Mesenchymal stem cell (in vitro differentiated cells and primary cell): ENCODE data around the gene RAPGEF1.
"Not testable (repeated sequence)": the region's sequence is repeated elsewhere in the genome, so short reads cannot be mapped to it uniquely, and the experiment has no call there.

Source experiments
- DNase-seq: peaks from one replicate; pipeline ENCODE4 v3.0.0-alpha.2; 2013
- H2AFZ ChIP-seq: one replicate; pipeline ENCODE4 v1.6.1; 2013; ENCODE audit warnings: low read depth, mild to moderate bottlenecking, control low read depth, inconsistent platforms, low read length, moderate library complexity
- H2AK5ac ChIP-seq: 2 replicates; pipeline ENCODE4 v1.6.1; 2013; ENCODE audit warnings: low read length, moderate library complexity, mild to moderate bottlenecking, inconsistent platforms; ENCODE audit not compliant: severe bottlenecking
- H2BK120ac ChIP-seq: one replicate; pipeline ENCODE4 v1.6.1; 2013; ENCODE audit warnings: low read depth, mild to moderate bottlenecking, inconsistent platforms, low read length, moderate library complexity
- H2BK12ac ChIP-seq, 2 experiments: one replicate each; pipeline ENCODE4 v1.6.1; 2013; ENCODE audit warnings: inconsistent platforms in 2 of 2, low read length in 2 of 2, mild to moderate bottlenecking in 2 of 2, moderate library complexity in 2 of 2, control low read depth in 1 of 2
- H2BK15ac ChIP-seq: one replicate; pipeline ENCODE4 v1.6.1; 2013; ENCODE audit warnings: mild to moderate bottlenecking, low read depth, inconsistent platforms; ENCODE audit not compliant: poor library complexity, severe bottlenecking
- H2BK5ac ChIP-seq: 2 replicates; pipeline ENCODE4 v1.6.1; 2013; ENCODE audit warnings: low read depth, mild to moderate bottlenecking, low read length, control low read depth, inconsistent platforms; ENCODE audit not compliant: poor library complexity, severe bottlenecking
- H3K14ac ChIP-seq, 2 experiments: one replicate each; pipeline ENCODE4 v1.6.1; 2013; ENCODE audit warnings: inconsistent platforms in 2 of 2, low read length in 2 of 2, control low read depth in 1 of 2, mild to moderate bottlenecking in 1 of 2, moderate library complexity in 1 of 2
- H3K18ac ChIP-seq, 2 experiments: one replicate each; pipeline ENCODE4 v1.6.1; 2013; ENCODE audit warnings: inconsistent platforms in 2 of 2, low read length in 2 of 2, control low read depth in 1 of 2, low read depth in 1 of 2, mild to moderate bottlenecking in 1 of 2
- H3K23ac ChIP-seq, 2 experiments: one replicate each; pipeline ENCODE4 v1.6.1; 2013; ENCODE audit warnings: inconsistent platforms in 2 of 2, low read length in 2 of 2, mild to moderate bottlenecking in 2 of 2, moderate library complexity in 2 of 2, control low read depth in 1 of 2
- H3K27ac ChIP-seq: 2 replicates; pipeline ENCODE4 v1.5.1; 2013; ENCODE audit warnings: mild to moderate bottlenecking, moderate library complexity, low read length, control low read depth, inconsistent platforms; ENCODE audit not compliant: poor library complexity, severe bottlenecking
- H3K27me3 ChIP-seq, 2 experiments: 2 replicates each; pipeline versions ENCODE4 v1.6.1 to v1.7.0; 2013; ENCODE audit warnings: low read length in 2 of 2, mild to moderate bottlenecking in 2 of 2, moderate library complexity in 2 of 2, control low read depth in 1 of 2, inconsistent platforms in 1 of 2; ENCODE audit not compliant: control insufficient read depth in 1 of 2, insufficient read depth in 1 of 2
- H3K36me3 ChIP-seq, 2 experiments: 2 replicates each; pipeline versions ENCODE4 v1.6.1 to v1.7.0; 2013; ENCODE audit warnings: low read length in 2 of 2, control low read depth in 1 of 2, inconsistent platforms in 1 of 2, low read depth in 1 of 2, mild to moderate bottlenecking in 1 of 2; ENCODE audit not compliant: insufficient read depth in 2 of 2, control insufficient read depth in 1 of 2
- H3K4ac ChIP-seq, 2 experiments: one replicate each; pipeline ENCODE4 v1.6.1; 2013; ENCODE audit warnings: inconsistent platforms in 2 of 2, low read length in 2 of 2, mild to moderate bottlenecking in 2 of 2, moderate library complexity in 2 of 2, control low read depth in 1 of 2, low read depth in 1 of 2
- H3K4me1 ChIP-seq: 2 replicates; pipeline ENCODE4 v1.6.1; 2013; ENCODE audit warnings: low read depth, low read length, control low read depth; ENCODE audit not compliant: control insufficient read depth, insufficient read depth
- H3K4me2 ChIP-seq: 2 replicates; pipeline ENCODE4 v1.6.1; 2013; ENCODE audit warnings: low read length, mild to moderate bottlenecking, inconsistent platforms; ENCODE audit not compliant: poor library complexity, severe bottlenecking
- H3K4me3 ChIP-seq, 2 experiments: 2 replicates each; pipeline versions ENCODE4 v1.5.1 to v1.7.0; 2013; ENCODE audit warnings: low read length in 2 of 2, mild to moderate bottlenecking in 2 of 2, control low read depth in 1 of 2, low read depth in 1 of 2; ENCODE audit not compliant: insufficient read depth in 1 of 2
- H3K79me1 ChIP-seq: replicated peaks from 2 replicates; pipeline ENCODE4 v1.6.1; 2013; ENCODE audit warnings: mild to moderate bottlenecking, control low read depth, low read length, inconsistent platforms; ENCODE audit not compliant: poor library complexity, severe bottlenecking
- H3K9ac ChIP-seq: 2 replicates; pipeline ENCODE4 v1.7.0; 2013; ENCODE audit warnings: mild to moderate bottlenecking, low read length, moderate library complexity
- H3K9me3 ChIP-seq: 2 replicates; pipeline ENCODE4 v1.7.0; 2013; ENCODE audit warnings: mild to moderate bottlenecking, low read length; ENCODE audit not compliant: control insufficient read depth
- H4K8ac ChIP-seq: one replicate; pipeline ENCODE4 v1.6.1; 2013; ENCODE audit warnings: inconsistent platforms, mild to moderate bottlenecking, low read length, moderate library complexity
- H4K91ac ChIP-seq: one replicate; pipeline ENCODE4 v1.6.1; 2013; ENCODE audit warnings: mild to moderate bottlenecking, low read length, inconsistent platforms
- WGBS: methylation state at CpG from one replicate; pipeline ENCODE4 v1.1.7; 2013; ENCODE audit warnings: mixed read lengths; 5-methylcytosine and 5-hydroxymethylcytosine counted together

Gene RAPGEF1

DNA sequence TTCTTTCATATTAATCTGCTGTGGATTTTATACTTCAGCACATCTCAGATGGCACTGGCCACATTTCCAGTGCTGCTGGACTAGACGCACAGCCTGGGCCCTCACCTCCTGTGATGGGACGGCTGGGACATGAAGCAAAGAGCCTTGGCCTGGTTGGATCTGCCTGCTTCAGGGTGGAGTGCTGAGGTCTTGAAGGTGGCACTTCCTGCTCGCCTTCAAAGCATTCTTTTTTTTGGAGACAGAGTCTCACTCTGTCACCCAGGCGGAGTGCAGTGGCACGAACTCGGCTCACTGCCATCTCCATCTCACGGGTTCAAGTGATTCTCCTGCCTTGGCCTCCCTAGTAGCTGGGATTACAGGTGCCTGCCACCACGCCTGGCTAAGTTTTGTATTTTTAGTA lies 73.1 kb downstream of the RAPGEF1 start:
- no peak overlapping the region for H3K27ac ChIP-seq
- no peak overlapping the region for H2AFZ ChIP-seq
- no peak overlapping the region for H3K4me2 ChIP-seq
- no peaks in the 10 kb centered on the region for H3K36me3 ChIP-seq
- H3K4me1 ChIP-seq: peaks cover 28% of the 10 kb centered on the region
- H3K14ac ChIP-seq: no peak overlapping the region
- H3K23ac ChIP-seq: no peak overlapping the region
- H4K91ac ChIP-seq: peak overlapping the region; percentile 24
- no peak overlapping the region for H2BK5ac ChIP-seq
- no peak overlapping the region for H2BK12ac ChIP-seq
- no peak overlapping the region for H2BK120ac ChIP-seq
- no peak overlapping the region for H3K9ac ChIP-seq
- WGBS: 98% methylated on average over 8 of the region's 8 CpGs
- H2BK15ac ChIP-seq: no peak overlapping the region
- no peak overlapping the region for H3K18ac ChIP-seq
- no peak overlapping the region for H4K8ac ChIP-seq
- no peak for DNase-seq
- H3K4me3 ChIP-seq: no peak overlapping the region
- H3K27me3 ChIP-seq: no peaks in the 10 kb centered on the region
- no peak overlapping the region for H3K4ac ChIP-seq
- H2AK5ac ChIP-seq: no peak overlapping the region
- H3K9me3 ChIP-seq: no peaks in the 10 kb centered on the region
- peaks cover 52% of the 10 kb centered on the region for H3K79me1 ChIP-seq

GRCh38 chr9:131666029-131666428 lies 73.8 kb downstream of the RAPGEF1 start:
- Histone ChIP-seq H2AFZ (no peak overlapping the region), H4K8ac (no peak overlapping the region), H3K23ac (no peak overlapping the region), H3K4me2 (no peak overlapping the region), H3K9me3 (no peaks in the 10 kb centered on the region), H3K9ac (no peak overlapping the region), H2BK12ac (no peak overlapping the region), H3K4me3 (no peak overlapping the region), H3K14ac (no peak overlapping the region), H4K91ac (no peak overlapping the region), H2AK5ac (no peak overlapping the region), H3K27me3 (no peaks in the 10 kb centered on the region), H2BK15ac (no peak overlapping the region), H3K4ac (no peak overlapping the region), H2BK120ac (no peak overlapping the region), H3K4me1 (peaks cover 23% of the 10 kb centered on the region), H3K27ac (no peak overlapping the region), H3K18ac (no peak overlapping the region), H3K36me3 (no peaks in the 10 kb centered on the region), H2BK5ac (no peak overlapping the region), H3K79me1 (peaks cover 46% of the 10 kb centered on the region)
- 76% methylated on average over 4 of the region's 4 CpGs for WGBS
- no peak for DNase-seq

DNA sequence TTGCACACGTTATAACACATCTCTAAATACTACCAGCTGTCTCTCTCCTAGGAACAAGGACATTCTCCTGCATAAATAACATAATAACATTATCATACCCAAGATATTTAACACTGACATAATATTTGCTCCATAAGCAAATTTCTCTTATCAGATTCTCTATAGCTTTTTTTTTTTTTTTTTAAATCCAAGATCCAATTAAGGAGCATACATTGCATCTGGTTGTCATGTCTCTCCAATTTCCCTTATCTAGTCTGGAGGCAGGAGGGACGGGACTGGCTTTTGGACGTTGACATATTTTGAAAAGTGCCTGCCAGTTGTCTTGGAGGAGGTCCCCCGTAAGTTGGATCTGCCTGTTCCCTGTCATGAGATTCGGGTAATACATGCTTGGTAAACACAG lies 76.6 kb downstream of the RAPGEF1 start:
- Histone ChIP-seq H3K4me2 (no peak overlapping the region), H3K36me3 (no peaks in the 10 kb centered on the region)

DNA sequence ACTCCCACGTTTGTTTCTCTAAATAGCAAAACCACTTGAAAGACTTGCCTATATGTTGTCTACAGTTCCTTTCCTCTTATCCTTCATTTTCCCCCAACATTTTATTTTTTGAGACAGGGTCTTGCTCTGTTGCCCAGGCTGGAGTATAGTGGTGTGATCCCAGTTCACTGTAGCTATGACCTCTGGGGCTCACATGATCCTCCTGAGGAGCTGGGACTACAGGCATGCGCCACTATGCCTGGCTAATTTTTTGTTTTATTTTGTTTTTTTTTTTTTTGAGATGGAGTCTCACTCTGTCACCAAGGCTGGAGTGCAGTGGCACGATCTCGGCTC lies 77.6 kb downstream of the RAPGEF1 start:
- not testable (repeated sequence) for H3K27me3 ChIP-seq

More for the DNA sequence above, 76.6 kb downstream of the RAPGEF1 start:
- no peak overlapping the region for H3K4ac ChIP-seq
- H3K9ac ChIP-seq: no peak overlapping the region
- no peak overlapping the region for H3K4me3 ChIP-seq
- H3K4me1 ChIP-seq: peaks cover 20% of the 10 kb centered on the region
- no peak overlapping the region for H3K27ac ChIP-seq
- H2BK120ac ChIP-seq: no peak overlapping the region
- no peak overlapping the region for H2AFZ ChIP-seq
- no peak overlapping the region for H2BK5ac ChIP-seq
- H3K23ac ChIP-seq: no peak overlapping the region
- no peak overlapping the region for H2AK5ac ChIP-seq
- DNase-seq: no peak
- no peak overlapping the region for H3K18ac ChIP-seq
- H3K79me1 ChIP-seq: peaks cover 39% of the 10 kb centered on the region
- H2BK15ac ChIP-seq: no peak overlapping the region
- no peaks in the 10 kb centered on the region for H3K9me3 ChIP-seq
- no peak overlapping the region for H4K8ac ChIP-seq
- no peak overlapping the region for H4K91ac ChIP-seq
- H2BK12ac ChIP-seq: no peak overlapping the region
- no peaks in the 10 kb centered on the region for H3K27me3 ChIP-seq
- no peak overlapping the region for H3K14ac ChIP-seq
- WGBS: 94% methylated on average over 5 of the region's 5 CpGs

More for the DNA sequence above, 77.6 kb downstream of the RAPGEF1 start:
- peaks cover 35% of the 10 kb centered on the region for H3K79me1 ChIP-seq
- H2AFZ ChIP-seq, H3K4ac ChIP-seq, H2BK5ac ChIP-seq, H2BK120ac ChIP-seq, H4K8ac ChIP-seq, H3K4me2 ChIP-seq, H4K91ac ChIP-seq, H3K4me3 ChIP-seq, H3K9ac ChIP-seq, H3K9me3 ChIP-seq, H3K23ac ChIP-seq, H3K36me3 ChIP-seq, H2AK5ac ChIP-seq, H2BK12ac ChIP-seq, H3K14ac ChIP-seq, H3K27ac ChIP-seq, DNase-seq: not testable (repeated sequence)
- peak overlapping the region; percentile 44 for H2BK15ac ChIP-seq
- 75% methylated on average over 4 of the region's 4 CpGs for WGBS
- H3K4me1 ChIP-seq: peaks cover 20% of the 10 kb centered on the region
- H3K18ac ChIP-seq: peak overlapping the region in 1 of 2 experiments; percentile 69
